ENCODE data around the gene SLC6A1. TPM values are rescaled to one million over a fixed set of nuclear protein-coding genes. Genes with fewer than 3 reads are reported as not detected.

SLC6A1 gene
- total and polyA plus RNA-seq, 2 of the 13 experiments (the other 11 are each of a cell fraction or from before 2014, with no cell fraction given) = not detected

GRCh38 chr3:11004563-11004962 lies 12.0 kb downstream of the SLC6A1 start:
- Histone ChIP-seq H3K27ac (ENCODE audit: extremely low read length, insufficient read depth, low read length) (no peak overlapping the region), H3K4me3 (replicated peaks in 1 of 3; ENCODE audit: insufficient read depth in 1 of 3, low read depth in 2 of 3, low read length in 3 of 3) (no peak overlapping the region), H3K36me3 (replicated peaks in 1 of 2; ENCODE audit: control insufficient read depth in 1 of 2, insufficient read depth in 2 of 2, low read length in 2 of 2) (no peaks in the 10 kb centered on the region), H3K9ac (ENCODE audit: insufficient read depth, low read depth, low read length) (no peak overlapping the region), H2AFZ (ENCODE audit: low read length) (no peak overlapping the region), H3K79me2 (ENCODE audit: insufficient read depth, low read length) (no peaks in the 10 kb centered on the region), H3K4me1 (ENCODE audit: insufficient read depth, low read length) (peaks cover 34% of the 10 kb centered on the region), H3K27me3 (ENCODE audit: control insufficient read depth in 1 of 2, insufficient read depth in 2 of 2, low read length in 2 of 2) (peaks cover 3 to 4% of the 10 kb centered on the region in 2 experiments; a peak in 3 of 5 replicates), H3K9me3 (ENCODE audit: low read length) (no peaks in the 10 kb centered on the region), H3K4me2 (ENCODE audit: low read depth, low read length) (no peak overlapping the region), H4K20me1 (ENCODE audit: insufficient read depth, low read length) (no peaks in the 10 kb centered on the region)
- DNase-seq (ENCODE audit: low spot score) (no peak), ATAC-seq (no peak), FAIRE-seq (no peak)
- TF ChIP-seq ZNF75D (CRISPR knock-in tag; IDR thresholded peaks at IDR 0.05; ENCODE audit: borderline replicate concordance) = no peak
- TF ChIP-seq ZNF775 (CRISPR knock-in tag; IDR thresholded peaks at IDR 0.05; ENCODE audit: borderline replicate concordance) = no peak
- TF ChIP-seq CENPX (CRISPR knock-in tag; IDR thresholded peaks at IDR 0.05) = no peak
- no peak for TF ChIP-seq ZFY (CRISPR knock-in tag; IDR thresholded peaks at IDR 0.05)
- no peak for TF ChIP-seq TRIM22 (IDR thresholded peaks at IDR 0.05)
- TF ChIP-seq ZBTB49 (CRISPR knock-in tag; IDR thresholded peaks at IDR 0.05; ENCODE audit: borderline replicate concordance) = no peak
- TF ChIP-seq SMAD9 (CRISPR knock-in tag; IDR thresholded peaks at IDR 0.05) = no peak
- TF ChIP-seq JARID2 (CRISPR knock-in tag; IDR thresholded peaks at IDR 0.05; ENCODE audit: insufficient replicate concordance) = no peak
- TF ChIP-seq ZNF362 (CRISPR knock-in tag; IDR thresholded peaks at IDR 0.05; ENCODE audit: borderline replicate concordance) = no peak
- TF ChIP-seq POLR2AphosphoS5 (IDR thresholded peaks at IDR 0.05; ENCODE audit: low read depth, low read length) = no peak
- TF ChIP-seq ZMAT3 (CRISPR knock-in tag; conservative IDR thresholded peaks at IDR 0.05) = no peak
- TF ChIP-seq ZBTB46 (CRISPR knock-in tag; IDR thresholded peaks at IDR 0.05; ENCODE audit: borderline replicate concordance) = no peak
- no peak for TF ChIP-seq ZBTB44 (CRISPR knock-in tag; IDR thresholded peaks at IDR 0.05)
- CTCF ChIA-PET (ENCODE audit: low intra/inter-chr PET ratio, low total read pairs) = no interaction called here
- intact Hi-C loops (cut with micrococcal nuclease; ENCODE audit: unreplicated experiment) (no loop called here), in situ Hi-C loops (cut with HindIII; ENCODE audit: extremely low pct_ligation_motif_present, low pct_unique_long_range_greater_than_20kb) (no loop called here)
- 60% methylated on average over 7 of the region's 8 CpGs for WGBS (ENCODE audit: low lambda C conversion rate)
- no TSS peak for BruUV-seq (replicated peaks)
- POLR2A ChIA-PET = no interaction called here

All from HepG2 (cell line).